SH-SY5Y (cell line): ENCODE measurements around the gene GREB1.

Experiments
- GATA2 ChIP-seq: IDR thresholded peaks from 2 replicates; pipeline ENCODE4 v1.6.1; 2011; ENCODE audit warnings: mild to moderate bottlenecking, low read depth, low read length
- GATA3 ChIP-seq: IDR thresholded peaks from 2 replicates; pipeline ENCODE4 v1.6.1; 2011; ENCODE audit warnings: low read depth, mild to moderate bottlenecking, low read length, moderate library complexity

DNA sequence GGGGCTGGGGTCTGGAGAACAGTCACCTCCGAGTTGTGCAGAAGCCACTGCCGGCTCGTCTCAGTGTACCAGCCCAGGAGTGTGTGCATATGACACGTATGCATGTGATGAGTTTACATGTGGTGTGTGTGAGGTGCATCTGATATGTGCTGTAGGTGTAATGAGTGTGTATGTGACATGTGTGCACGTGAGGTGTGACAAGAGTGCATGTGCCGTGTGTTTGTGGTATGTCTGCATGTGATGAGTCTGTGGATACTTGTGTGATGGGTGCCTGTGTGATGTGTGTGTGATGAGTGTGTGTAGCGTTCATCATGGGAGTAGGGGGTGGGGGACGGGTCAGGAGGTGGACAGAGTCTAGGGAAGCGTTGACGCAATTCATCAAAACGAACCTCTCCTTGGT lies 123.3 kb downstream of the GREB1 start:
- no peak for TF ChIP-seq GATA3
- TF ChIP-seq GATA2, result no peak
